Measurements from ENCODE around the gene MRTFA.
"Not testable (repeated sequence)": the region's sequence is repeated elsewhere in the genome, so short reads cannot be mapped to it uniquely, and the experiment has no call there.

MRTFA gene

DNA sequence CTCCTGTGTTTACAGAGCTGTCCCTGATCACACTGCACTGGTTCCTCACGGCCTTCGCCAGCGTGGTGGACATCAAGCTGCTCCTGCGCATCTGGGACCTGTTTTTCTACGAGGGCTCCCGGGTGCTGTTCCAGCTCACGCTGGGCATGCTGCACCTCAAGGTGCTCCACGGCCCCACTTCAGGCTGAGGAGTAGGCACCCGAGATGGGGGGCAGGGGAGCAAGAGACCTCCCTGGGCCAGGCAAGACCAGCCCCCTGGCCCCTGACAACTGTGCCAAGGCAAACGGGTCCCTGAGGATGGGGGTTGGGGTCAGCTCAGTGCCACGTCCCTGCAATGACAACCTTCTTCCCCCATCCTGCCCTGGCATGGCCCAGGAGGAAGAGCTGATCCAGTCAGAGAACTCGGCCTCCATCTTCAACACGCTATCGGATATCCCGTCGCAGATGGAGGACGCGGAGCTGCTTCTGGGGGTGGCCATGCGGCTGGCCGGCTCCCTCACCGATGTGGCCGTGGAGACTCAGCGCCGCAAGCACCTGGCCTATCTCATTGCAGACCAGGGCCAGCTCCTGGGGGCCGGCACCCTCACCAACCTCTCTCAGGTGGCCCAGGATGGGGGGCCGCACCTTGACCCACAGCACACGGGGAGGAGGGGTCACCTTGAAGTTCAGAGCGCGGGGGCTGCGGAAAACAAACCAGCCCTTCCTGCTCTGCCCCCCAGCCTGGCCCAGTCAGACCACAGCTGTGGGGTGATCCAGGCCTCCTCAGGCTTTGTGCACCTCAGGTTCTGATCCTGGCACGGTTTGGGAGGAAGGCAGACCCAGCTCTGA is 230.2 kb downstream of the MRTFA start:
- no peak for DNase-seq

DNA sequence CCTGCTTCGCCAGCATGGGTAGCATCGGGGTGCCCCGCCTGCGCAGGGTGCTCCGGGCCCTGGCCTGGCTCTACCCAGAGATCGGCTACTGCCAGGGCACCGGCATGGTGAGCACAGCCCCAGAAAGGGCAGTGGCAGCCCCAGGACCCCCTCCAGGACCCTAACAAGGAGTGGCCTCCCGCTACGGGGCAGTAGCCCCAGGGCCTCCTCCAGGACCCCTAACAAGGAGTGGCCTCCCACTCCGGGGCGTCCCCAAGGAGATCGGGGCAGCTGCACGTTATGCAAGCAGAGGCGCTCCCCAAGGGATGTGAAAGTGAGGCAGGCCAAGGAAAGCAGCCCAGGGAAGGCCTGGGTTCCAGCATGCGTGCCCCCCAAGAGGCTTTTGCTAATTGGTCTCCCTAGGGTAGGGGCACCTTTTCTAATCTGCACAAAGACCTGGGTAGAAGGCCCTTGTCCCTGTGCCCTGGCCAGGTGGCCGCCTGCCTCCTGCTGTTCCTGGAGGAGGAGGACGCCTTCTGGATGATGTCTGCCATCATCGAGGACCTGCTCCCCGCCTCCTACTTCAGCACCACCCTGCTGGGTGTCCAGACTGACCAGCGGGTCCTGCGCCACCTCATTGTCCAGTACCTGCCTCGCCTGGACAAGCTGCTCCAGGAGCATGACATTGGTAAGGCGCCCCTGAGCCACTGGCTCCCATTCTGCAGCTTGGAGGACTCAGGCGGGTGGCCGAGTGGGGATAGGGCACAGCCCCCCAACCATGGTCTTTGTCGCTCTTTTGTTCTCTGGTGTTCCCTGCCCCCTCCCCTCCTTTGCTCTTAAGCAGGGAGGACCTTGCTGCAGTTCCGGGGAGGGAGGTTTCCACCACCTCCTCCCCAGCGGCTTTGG is 231.1 kb downstream of the MRTFA start:
- DNase-seq: no peak

DNA sequence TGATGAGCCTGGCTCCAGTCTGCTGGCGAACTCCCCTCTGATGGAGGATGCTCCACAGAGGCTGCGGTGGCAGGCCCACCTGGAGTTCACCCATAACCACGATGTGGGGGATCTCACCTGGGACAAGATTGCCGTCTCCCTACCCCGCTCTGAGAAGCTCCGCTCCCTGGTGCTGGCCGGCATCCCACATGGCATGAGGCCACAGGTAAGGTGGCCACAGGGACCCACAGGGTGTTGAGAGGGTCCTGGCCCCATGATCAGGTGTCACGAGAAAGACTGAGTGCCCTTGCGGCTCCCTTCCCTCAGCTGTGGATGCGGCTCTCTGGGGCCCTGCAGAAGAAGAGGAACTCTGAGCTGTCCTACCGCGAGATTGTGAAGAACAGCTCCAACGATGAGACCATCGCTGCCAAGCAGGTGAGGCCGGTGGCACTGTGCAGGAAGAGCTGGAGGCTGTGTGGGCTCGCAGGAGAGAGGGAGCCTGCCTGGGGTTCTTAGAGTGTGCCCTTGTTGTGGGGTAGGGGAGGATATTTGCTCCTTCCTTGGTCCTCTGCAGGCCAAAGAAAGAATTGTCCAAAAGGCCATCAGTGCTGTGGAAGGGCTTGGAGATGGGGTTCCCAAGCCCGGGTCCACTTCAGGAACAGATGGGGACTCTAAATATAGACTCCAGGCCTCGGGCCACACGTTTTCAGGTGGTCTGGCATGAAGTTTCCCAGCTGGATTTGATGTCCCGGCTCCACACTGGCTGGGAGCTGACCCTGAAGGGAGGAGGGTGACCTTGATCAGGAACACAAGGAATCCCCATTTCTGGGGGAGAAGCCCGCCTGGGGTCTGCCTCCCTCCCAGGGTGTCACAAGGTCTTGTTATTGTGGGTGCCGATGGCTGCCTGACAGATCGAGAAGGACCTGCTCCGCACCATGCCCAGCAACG is 232.0 kb downstream of the MRTFA start:
- DNase-seq: no peak

DNA sequence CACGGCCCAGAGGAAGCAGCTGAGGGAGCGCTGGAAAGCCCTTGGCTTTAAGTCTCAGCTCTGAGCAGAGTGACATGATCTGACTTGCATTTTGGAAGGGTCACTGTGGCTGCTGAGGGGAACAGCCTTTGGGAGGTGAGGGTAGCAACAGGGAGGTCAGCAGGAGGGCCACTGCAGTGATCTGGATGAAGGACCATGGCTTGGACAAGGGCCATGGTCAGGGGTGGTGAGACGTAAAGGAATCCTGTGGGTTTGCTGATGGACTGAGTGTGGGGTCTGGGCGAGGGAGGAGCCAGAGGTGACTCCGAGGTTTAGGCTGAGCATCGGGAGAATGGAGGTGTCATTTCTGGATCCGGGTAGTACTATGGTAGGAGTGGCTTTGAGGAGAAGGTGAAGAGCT is 232.9 kb downstream of the MRTFA start:
- no peak for DNase-seq

DNA sequence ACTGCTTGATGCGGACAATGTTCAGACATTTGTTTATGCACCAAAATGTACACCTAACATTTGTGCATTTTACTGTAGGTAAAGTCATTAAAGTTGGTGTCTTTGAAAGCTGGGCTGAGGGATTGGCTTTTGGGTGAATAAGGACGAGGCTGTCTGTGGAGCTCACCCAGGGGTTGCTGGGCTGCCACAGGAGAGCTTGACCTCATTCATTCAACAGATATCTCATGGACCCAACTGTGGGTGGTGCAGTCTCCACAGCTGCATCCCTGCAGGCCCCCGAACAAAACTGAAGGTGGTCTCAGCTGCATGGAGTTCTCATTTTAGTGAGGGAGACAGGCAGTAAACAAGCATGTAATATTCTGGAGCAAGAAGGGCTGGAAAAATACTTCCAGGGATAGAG is 233.4 kb downstream of the MRTFA start:
- no peak for DNase-seq

DNA sequence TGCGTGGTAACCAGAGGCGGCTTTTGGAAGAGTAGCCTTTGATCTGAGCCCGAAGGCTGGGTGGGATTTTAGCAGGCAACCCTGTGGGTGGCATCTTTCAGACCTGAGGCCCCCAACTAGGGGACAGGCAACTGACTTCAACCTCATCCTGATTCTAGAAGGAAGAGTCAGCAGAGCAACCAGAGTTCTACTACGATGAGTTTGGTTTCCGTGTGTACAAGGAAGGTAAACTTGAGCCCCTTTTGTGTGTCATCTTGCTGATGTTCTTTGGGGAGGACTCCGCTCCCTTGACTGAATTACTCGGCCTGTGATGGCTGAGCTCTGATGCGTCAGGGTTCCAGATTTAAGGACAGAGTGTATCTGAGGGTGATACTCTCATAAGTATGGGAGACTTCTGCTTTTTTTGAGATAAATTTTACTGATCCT is 234.5 kb downstream of the MRTFA start:
- no peak for DNase-seq

DNA sequence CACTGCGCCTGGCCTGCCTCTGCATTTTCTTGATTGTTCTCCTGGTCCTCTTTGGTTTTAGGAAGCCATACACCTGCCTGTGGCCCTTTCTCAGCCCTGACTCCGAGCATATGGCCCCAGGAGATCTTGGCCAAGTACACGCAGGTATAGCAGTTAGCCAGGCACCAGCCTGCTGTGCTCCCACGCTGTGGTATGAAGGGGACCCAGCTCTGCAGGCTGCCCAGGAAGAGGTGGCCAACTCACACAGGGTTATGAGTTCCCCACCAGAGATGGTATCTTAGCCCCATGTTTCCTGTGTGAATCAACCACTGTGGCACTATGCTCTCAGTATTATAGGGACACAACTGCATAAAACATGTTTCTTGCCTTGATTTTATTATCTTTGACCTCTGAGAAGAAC is 235.0 kb downstream of the MRTFA start:
- DNase-seq: no peak

DNA sequence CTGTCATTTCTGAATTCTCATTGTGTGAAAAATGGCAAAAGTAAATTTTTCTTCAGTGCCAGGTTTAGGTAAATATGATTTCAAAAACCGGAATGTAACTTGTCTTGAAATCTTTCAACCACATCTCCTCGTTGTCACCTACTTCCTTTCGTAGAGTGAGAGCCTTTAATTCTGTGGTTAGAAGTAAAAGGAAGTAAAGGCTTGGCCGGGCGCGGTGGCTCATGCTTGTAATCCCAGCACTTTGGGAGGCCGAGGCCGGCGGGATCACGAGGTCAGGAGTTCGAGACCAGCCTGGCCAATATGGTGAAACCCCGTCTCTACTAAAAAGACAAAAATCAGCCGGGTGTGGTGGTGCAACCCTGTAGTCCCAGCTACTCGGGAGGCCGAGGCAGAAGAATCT is 236.4 kb downstream of the MRTFA start:
- peak; percentile 93 for DNase-seq

DNA sequence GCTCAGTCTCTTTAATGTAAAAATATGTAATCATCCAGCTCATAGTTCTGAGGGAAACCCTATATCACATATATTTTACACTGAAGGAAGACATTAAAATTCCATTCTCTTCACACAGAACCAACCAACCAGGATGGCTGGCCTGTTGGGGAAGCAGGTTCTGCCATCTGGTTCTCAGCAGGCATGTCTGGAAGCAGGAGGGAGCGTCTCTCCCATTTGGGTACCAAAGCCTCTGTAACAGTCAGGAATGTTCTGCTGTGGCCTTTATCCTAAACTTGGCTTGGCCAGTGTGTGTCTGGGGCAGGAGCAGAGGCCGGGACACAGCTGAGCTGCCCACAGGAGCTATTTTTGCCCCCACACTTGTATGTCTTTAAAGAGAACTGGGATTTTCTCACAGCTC is 236.9 kb downstream of the MRTFA start:
- no peak for DNase-seq

DNA sequence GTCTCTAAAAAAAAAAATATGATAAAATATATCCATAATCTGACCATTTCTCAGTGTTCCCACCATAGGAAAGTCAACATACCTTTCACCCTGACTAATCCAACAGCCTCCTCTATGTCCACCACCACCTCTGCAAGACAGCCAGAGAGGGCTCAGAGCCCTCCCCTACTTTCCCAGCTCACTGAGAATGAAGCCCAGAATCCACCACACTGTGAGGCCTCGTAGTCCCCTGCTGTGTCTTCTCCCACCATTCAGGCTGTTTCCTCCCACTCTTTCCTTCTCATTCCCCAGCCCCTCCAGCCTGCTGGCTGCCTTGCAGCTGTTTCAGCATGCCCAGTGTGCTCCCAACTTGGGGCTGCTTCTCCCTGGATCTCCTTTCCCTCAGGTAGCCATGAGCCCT is 239.1 kb downstream of the MRTFA start:
- DNase-seq: no peak

DNA sequence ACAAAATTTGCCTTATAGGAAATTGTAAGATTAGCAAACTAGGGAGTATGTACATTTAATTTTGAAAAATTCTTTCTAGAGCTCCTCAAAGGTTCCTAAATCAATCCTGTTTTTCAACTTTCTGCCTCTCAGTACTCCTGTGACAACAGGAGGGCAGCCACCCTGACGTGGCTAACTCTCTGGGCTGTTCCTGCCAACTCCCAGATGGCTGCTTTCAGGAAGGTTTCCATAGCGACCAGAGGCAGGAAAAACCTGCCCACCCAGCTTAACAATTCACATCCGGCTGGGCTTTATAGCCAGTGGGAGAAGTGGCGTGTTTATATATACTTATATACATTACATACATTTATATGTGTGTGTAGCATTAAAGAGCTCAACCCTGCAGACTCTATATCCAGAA is 239.6 kb downstream of the MRTFA start:
- DNase-seq: no peak

DNA sequence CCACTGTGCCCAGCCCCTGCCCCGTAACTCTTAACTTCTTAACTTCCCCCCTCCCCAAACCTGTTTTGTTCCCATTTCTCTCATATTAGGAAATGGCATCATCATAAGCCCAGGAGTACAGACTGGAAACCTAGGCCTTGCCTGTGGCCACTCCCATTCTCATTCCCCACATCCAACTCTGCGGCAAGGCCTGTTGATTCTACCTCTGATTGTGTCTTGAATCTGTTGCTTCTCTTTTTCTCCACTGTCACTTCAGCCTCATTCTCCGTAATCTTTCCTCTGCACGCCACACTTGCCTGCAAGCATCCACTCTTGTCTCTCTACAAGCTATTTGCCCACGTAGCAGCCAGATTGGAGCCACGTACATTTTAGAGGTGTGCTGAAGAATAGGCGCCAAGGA is 240.9 kb downstream of the MRTFA start:
- no peak for DNase-seq

DNA sequence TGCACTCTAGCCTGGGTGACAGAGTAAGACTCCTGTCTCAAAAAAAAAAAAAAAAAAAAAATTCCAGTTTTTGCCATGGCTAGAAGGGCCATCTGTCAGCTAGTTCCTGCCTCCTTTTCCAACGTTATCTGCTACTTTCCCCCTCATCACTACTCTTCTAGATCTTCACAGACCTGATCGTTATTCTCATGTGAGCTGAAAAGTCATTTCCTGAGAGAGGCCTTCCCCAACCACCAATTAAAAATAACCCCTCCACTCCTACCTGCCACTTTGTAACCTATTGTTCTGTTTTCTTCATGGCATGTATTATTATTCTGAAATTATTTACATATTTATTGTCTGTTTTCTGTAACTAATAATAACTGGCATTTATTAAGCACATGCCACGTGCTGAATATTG is 241.9 kb downstream of the MRTFA start:
- peak in 1 of 2 experiments; percentile 16 for DNase-seq

DNA sequence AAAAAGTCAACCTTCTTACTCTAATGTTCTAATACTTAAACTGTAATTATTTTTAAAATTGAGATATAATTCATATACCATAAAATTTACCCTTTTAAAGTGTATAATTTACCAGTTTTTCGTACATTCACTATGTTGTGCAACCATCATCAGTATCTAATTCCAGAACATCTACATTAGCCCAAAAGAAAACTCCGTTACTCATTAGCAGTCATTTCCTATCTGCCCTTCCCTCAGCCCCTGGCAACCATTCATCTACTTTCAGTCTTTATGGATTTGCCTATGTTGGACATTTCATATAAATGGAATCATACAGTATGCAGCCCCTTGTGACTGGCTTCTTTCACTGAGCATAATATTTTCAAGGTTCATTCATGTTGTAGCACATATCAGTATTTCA is 243.9 kb downstream of the MRTFA start:
- no peak for DNase-seq

DNA sequence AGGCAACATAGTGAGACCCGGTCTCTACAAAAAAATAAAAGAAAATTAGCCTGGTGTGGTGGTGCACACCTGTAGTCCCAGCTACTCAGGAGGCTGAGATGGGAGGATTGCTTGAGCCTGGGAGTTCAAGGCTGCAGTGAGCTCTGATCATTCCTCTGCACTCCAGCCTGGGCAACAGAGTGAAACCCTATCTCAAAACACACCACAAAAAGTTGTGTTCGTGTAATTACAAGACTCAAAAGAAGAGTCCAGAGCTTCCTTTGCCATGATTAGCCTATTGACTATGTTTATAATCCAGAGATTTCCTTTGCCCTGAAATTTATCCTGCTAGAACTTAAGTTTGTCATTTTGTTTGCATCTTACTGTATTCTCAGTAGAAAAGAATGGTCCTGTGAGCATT is 245.1 kb downstream of the MRTFA start:
- DNase-seq: no peak

DNA sequence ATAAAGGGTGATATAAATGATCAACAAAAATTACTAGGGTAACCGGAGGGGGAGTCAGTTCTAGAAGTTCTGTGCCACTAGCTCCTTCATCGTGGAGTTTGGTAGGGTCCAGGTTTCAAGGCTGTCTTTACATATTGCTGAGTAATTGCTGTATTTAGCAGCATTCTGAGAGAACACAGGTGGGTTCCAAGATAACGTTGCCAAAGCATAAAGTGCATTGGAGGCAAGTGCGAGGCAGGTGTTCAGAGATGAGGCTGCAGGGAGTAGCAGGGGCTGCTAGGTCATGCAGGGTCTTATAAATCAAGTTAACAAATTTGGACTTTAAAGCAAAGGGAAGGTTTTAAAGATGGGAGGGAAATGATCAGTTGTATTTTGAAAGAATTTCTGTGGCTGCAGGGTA is 248.3 kb downstream of the MRTFA start:
- no peak for DNase-seq

DNA sequence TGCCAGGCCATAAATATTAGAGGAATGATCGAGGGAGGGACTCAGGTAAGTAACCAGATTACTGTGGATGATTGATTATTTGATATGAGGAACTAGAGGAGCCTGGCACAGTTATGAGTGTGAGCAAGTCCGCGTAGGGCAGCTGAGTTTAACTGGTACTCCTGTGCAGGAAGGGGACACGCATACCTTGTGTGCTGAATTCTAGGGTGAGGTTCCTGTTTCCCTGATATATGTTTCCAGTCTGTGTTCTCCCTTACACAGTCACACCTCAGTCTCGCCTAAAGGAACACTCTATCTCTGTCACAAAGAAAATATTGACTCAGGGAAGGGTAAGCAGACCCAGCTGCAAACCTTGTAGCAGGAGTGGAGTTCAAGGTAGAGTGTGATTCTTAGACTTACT is 248.8 kb downstream of the MRTFA start:
- no peak for DNase-seq

DNA sequence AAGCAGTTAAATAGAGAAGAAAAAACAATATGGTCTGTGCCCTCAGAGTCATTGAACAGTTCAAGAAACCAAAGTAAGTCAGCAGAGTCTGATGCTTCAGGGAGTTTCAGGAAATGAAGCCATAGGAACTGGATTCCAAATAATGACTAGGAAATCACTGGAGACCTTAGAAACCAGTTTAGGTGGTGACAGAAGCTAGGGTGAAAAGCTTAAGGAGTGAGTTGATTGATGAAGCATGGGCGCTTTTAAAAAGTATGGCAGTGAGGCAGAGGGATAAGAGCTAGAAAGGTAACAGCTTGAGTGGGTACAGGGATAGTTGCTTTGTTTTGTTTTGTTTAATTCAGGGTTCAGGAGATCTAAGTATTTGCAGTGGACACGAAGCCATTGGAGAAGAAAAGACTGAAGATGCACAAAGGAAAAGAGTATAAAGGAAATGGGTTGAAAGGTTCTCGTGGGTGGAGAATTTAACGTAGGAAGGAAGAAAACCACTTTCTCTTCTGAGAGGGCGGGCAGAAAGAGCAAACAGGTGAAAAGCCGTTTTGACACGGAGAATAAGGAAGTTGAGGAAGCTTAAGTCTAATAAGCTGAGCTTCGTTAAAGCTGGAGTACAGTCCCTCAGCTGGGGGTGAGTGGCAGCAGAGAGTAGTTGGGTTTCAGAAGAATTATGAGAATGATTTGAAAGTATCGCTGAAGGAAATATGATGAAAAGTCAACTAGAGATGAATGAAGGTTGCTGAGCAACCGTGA is 251.3 kb downstream of the MRTFA start:
- peak; percentile 80 to 89 for DNase-seq

DNA sequence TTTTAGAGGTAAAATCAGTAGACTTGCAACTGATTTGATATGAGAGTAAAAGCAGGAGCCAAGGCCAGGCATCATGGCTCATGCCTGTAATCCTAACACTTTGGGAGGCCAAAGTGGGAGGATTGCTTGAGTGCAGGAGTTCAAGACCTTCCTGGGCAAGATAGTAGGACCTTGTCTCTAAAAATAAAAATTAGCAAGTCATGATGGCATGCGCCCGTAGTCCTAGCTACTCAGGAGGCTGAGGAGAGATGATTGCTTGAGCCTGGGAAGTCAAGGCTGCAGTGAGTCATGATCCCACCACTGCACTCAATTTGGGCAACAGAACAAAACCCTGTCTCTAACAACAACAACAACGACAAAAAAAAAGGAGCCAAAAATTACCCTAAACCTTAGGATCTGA is 252.6 kb downstream of the MRTFA start:
- DNase-seq: no peak

DNA sequence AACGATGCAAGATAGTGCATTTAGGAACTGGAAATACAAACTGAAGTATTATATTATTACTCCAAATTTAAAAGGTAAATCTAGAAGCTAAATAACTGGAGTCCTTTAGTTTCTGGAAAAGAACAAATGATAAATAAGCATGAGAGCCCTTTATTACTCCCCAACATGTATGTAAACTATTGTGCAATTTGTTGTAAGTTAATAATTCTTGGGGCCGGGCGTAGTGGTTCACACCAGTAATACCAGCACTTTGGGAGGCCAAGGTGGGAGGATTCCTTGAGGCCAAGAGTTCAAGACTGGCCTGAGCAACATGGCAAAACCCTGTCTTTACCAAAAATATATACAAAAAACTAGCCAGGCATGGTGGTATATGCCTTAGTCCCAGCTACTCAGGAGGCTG is 255.1 kb downstream of the MRTFA start:
- no peak for DNase-seq

DNA sequence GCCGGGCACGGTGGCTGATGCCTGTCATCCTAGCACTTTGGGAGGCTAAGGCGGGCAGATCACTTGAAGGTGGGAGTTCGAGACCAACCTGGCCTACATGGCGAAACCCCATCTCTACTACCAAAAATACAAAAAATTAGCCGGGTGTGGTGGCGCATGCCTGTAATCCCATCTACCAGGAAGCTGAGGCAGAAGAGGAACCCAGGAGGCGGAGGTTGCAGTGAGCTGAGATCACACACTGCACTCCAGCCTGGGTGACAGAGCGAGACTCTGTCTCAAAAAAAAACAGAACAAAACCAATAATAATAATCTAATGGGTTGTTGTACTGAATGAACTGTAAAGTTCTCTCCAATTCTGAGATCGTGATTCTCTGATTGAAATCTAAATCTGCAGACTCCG is 258.1 kb downstream of the MRTFA start:
- DNase-seq: not testable (repeated sequence)

DNA sequence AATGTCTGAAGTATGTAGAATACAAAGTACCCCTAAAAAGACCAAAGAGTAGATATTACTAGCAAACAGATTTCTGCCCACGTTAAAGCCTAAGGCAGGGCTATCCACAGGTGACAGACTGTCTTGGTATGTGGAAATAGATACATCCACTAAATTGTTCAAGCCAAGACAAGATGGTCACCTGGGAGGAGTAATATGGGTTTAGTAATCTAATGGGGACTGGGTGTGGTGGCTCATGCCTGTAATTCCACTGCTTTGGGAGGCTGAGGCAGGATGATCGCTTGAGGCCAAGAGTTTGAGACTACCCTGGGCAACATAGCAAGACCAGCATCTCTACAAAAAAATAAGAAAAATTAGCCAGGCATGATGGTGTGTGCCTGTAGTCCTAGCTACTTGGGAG is 258.6 kb downstream of the MRTFA start:
- no peak for DNase-seq

Measured in Kasumi-1 (cell line).